ENCODE data around the gene ATP1A1. TPM values are rescaled to one million over a fixed set of nuclear protein-coding genes. Genes with fewer than 3 reads are reported as not detected.

ATP1A1 gene
- total RNA-seq, 1 experiment from 2014 or later, result 286 TPM

GRCh38 chr1:116389686-116390085 is 16.6 kb downstream of the ATP1A1 start:
- no peaks in the 10 kb centered on the region for H3K9me3 Mint-ChIP-seq
- H3K27me3 Mint-ChIP-seq (ENCODE audit: low read depth), result no peaks in the 10 kb centered on the region
- no peak overlapping the region for H3K4me3 Mint-ChIP-seq
- no peak overlapping the region for H3K27ac Mint-ChIP-seq
- ChIA-PET POLR2A (no interaction called here), CTCF (no interaction called here)
- H3K36me3 Mint-ChIP-seq, result peaks cover 91% of the 10 kb centered on the region
- no peak for DNase-seq (ENCODE audit: low spot score)
- TF ChIP-seq ERG (CRISPR knock-in tag; IDR thresholded peaks at IDR 0.05), result no peak
- no peak for TF ChIP-seq TEAD4 (CRISPR knock-in tag; IDR thresholded peaks at IDR 0.05)
- no peak for TF ChIP-seq GRHL2 (CRISPR knock-in tag; IDR thresholded peaks at IDR 0.05; ENCODE audit: insufficient replicate concordance, severe bottlenecking)
- TF ChIP-seq TEAD1 (CRISPR knock-in tag; IDR thresholded peaks at IDR 0.05), result no peak
- ATAC-seq, result no peak
- H3K4me1 Mint-ChIP-seq, result no peaks in the 10 kb centered on the region

GRCh38 chr1:116390195-116390594 is 17.2 kb downstream of the ATP1A1 start:
- Mint-ChIP-seq H3K4me3 (no peak overlapping the region), H3K27ac (no peak overlapping the region), H3K36me3 (peaks cover 90% of the 10 kb centered on the region), H3K4me1 (no peaks in the 10 kb centered on the region), H3K9me3 (no peaks in the 10 kb centered on the region), H3K27me3 (ENCODE audit: low read depth) (no peaks in the 10 kb centered on the region)
- no peak for ATAC-seq
- ChIA-PET CTCF (no interaction called here), POLR2A (no interaction called here)
- no peak for TF ChIP-seq PRDM15 (CRISPR knock-in tag; IDR thresholded peaks at IDR 0.05)
- no peak for TF ChIP-seq ERG (CRISPR knock-in tag; IDR thresholded peaks at IDR 0.05)
- no peak for TF ChIP-seq ZNF281 (CRISPR knock-in tag; IDR thresholded peaks at IDR 0.05)
- TF ChIP-seq TP53 (CRISPR knock-in tag; IDR thresholded peaks at IDR 0.05), result no peak
- no peak for TF ChIP-seq ZNF121 (CRISPR knock-in tag; IDR thresholded peaks at IDR 0.05)
- no peak for TF ChIP-seq CREM (CRISPR knock-in tag; IDR thresholded peaks at IDR 0.05)
- TF ChIP-seq CDX4 (CRISPR knock-in tag; IDR thresholded peaks at IDR 0.05; ENCODE audit: borderline replicate concordance), result no peak
- no peak for DNase-seq (ENCODE audit: low spot score)

GRCh38 chr1:116391185-116391584 is 18.1 kb downstream of the ATP1A1 start:
- Mint-ChIP-seq H3K9me3 (no peaks in the 10 kb centered on the region), H3K27ac (no peak overlapping the region), H3K4me1 (no peaks in the 10 kb centered on the region), H3K4me3 (no peak overlapping the region), H3K27me3 (ENCODE audit: low read depth) (no peaks in the 10 kb centered on the region), H3K36me3 (peaks cover 94% of the 10 kb centered on the region)
- DNase-seq (ENCODE audit: low spot score) (no peak), ATAC-seq (no peak)
- CTCF ChIA-PET, result interaction anchor here (0.9 kb wide), 1 partner anchor 252 kb away, joined by 3 read pairs; no protein-coding TSS in a partner anchor
- POLR2A ChIA-PET, result no interaction called here
- no peak for TF ChIP-seq ZNF671 (CRISPR knock-in tag; IDR thresholded peaks at IDR 0.05)
- no peak for TF ChIP-seq ZNF423 (CRISPR knock-in tag; IDR thresholded peaks at IDR 0.05)
- no peak for TF ChIP-seq NFYB (CRISPR knock-in tag; conservative IDR thresholded peaks at IDR 0.05; ENCODE audit: low read depth)
- TF ChIP-seq ZSCAN18 (CRISPR knock-in tag; IDR thresholded peaks at IDR 0.05), result no peak
- TF ChIP-seq IRF1 (CRISPR knock-in tag; IDR thresholded peaks at IDR 0.05), result no peak
- no peak for TF ChIP-seq FOXP1 (CRISPR knock-in tag; IDR thresholded peaks at IDR 0.05; ENCODE audit: borderline replicate concordance)
- TF ChIP-seq SOX15 (CRISPR knock-in tag; IDR thresholded peaks at IDR 0.05), result no peak
- no peak for TF ChIP-seq GRHL2 (CRISPR knock-in tag; IDR thresholded peaks at IDR 0.05; ENCODE audit: insufficient replicate concordance, severe bottlenecking)
- no peak for TF ChIP-seq MXD4 (CRISPR knock-in tag; IDR thresholded peaks at IDR 0.05; ENCODE audit: borderline replicate concordance)
- no peak for TF ChIP-seq CDX4 (CRISPR knock-in tag; IDR thresholded peaks at IDR 0.05; ENCODE audit: borderline replicate concordance)
- no peak for TF ChIP-seq RORB (CRISPR knock-in tag; IDR thresholded peaks at IDR 0.05)
- TF ChIP-seq ZNF121 (CRISPR knock-in tag; IDR thresholded peaks at IDR 0.05), result no peak
- no peak for TF ChIP-seq EMX1 (CRISPR knock-in tag; IDR thresholded peaks at IDR 0.05)
